HG03432 (cell line): Measurements from ENCODE around the gene GPR150.
A peak's percentile ranks its signal among the peaks of the same experiment; 100 is the strongest.
"Not testable (repeated sequence)": the region's sequence is repeated elsewhere in the genome, so short reads cannot be mapped to it uniquely, and the experiment has no call there.

Source experiments
- ATAC-seq: cut with Tn5 transposase; IDR thresholded peaks from one replicate; pipeline ENCODE4 v1.9.1; 2021; ENCODE audit warnings: mild to moderate bottlenecking, moderate library complexity; ENCODE audit not compliant: unreplicated experiment

GPR150 gene

DNA sequence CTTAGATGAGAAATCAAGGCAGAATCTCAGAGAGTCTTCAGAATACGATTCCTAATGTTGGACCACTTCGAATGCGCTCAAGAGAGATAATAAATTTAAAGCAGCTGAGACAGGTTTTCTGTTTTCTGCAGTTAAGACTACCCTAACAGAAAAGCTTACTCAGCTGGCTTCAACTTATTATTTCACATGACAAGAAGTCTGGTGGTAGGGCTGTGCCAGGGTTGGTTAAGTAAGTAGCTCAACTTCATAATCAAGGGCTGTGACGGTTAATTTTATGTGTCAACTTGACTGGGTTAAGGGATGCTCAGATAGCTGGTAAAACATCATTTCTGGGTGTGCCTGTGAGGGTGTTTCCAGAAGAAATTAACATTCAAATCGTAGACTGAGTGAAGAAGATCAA is 3.8 kb downstream of the GPR150 start:
- no peak for ATAC-seq

DNA sequence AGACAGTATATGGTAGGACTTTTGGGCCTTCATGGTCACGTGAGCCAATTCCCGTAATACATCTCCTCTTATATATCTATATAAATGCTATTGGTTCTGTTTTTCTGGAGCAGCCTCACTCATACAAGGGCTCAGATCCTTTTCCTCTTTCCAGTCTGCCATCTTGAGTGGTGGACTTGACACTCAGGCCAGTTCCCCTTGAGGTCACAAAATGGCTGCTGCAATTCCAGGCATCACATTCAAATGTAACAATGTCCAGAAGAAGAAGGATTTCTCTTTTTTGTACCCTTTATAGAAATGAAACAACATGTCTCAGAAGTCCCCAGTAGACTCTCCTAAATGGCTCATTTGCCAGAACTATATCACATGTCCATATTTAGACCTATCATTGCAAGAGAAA is 4.5 kb downstream of the GPR150 start:
- no peak for ATAC-seq

DNA sequence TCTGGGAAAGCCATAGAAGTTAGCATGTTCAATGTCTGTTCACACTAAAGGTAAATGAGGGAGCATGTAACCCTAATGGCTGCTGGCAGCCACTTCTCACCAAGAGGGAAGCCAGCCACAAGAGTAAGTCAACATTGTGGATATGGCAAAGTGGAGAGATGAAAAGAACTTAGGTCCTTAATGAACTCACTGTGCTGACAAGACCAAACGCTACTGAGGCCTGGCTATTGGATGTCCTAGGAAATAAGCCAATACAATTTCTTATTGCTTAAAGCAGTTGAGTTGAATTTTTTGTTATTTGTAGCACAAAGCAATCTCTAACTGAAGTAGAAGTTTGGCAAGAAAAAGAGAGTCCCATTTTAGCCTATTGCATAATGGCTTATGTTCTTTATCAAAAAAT is 6.8 kb downstream of the GPR150 start:
- no peak for ATAC-seq

DNA sequence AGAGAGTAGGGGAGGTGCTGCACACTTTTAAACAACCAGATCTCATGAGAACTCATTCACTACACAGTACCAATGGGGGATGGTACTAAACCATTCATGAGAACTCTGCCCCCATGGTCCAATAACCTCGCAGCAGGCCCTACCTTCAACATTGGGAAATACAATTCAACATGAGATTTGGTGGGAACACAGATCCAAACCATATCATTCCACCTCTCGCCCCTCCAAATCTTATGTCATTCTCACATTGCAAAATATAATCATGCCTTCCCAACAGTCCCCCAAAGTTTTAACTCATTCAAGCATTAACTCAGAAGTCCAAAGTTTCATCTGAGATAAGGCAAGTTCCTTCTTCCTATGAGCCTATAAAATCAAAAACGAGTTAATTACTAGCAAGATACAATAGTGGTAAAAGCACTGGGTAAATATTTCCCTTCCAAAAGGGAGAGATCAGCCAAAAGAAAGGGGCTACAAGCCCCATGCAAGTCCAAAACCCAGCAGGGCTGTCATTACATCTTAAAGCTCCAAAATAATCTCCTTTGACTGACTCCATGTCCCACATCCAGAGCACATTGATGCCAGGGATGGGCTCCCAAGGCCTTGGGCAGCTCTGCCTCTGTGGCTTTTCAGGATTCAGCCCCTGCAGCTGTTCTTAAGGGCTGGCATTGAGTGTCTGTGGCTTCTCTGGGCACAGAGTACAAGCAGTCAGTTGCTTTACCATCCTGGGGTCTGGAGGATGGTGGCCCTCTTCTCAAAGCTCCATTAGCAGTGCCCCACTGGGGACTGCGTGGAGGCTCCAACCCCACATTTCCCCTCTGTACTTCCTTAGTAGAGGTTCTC is 8.3 kb downstream of the GPR150 start:
- ATAC-seq: no peak

DNA sequence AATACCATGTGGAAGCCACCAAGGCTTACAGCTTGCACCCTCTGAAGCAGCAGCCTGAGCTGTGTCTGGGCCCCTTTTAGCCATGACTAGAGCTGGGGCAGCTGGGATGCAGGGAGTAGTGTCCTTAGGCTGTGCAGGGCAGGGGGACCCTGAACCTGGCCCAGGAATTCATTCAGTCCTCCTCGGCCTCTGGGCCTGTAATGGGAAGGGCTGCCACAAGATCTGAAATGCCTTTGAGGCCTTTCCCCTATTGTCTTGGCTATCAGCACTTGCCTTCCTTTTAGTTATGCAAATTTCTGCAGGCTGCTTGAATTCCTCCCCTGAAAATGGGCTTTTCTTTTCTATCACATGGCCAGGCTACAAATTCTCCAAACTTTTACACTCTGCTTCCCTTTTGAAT is 9.0 kb downstream of the GPR150 start:
- no peak for ATAC-seq

DNA sequence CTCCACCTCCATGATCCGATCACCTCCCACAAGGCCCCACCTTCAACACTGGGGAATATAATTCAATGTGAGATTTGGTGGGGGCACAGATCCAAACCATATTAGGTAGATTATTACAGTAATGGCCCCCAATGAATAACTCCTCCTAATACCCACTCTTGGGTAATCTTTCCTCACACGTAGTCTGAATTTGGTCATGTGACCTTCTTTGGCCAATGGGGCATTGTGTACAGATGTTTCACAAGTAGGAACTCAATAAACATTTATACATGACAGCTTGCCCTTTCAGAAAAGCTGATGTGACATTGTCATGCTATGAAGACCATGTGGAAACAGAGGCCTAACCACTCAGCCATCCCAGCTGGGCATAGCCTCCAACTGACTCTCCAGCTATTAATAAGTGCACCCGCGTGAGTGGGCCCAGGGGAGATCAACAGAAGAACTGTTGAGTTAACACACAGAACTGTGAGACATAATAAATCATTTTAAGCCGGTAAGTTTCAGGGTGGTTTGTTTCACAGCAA is 10.6 kb downstream of the GPR150 start:
- no peak for ATAC-seq

DNA sequence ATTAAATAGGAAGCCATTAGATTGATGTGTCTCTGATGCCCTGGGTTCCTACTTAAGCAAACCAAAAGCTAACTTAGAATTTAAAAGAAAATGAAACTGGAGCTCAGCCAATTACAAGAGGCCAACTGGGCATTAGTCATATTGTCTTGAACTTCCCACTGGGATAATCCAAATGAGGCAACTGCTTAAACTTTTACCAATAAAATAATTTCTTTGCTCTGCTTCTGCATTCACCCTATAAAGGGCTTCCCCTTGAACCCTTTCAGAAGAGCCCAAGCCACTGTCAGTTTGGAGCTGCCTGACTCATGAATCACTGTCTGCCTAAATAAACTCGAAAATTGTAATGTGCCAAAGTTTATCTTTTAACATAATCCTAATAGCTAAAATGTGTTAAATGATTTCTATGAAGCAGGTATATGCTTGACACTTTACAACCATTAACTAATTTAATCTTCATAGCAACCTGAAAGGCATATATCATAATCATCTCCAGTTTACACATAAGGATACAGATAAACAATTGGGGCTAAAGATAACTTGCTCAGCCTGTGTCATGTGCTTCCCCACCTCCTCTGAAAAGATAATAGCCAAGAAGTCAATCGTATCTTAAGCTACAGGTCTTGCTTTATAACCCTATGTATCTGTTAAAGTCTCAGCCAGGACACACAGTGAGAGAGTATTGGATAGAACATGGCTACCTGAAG is 11.5 kb downstream of the GPR150 start:
- ATAC-seq: peak; percentile 7

DNA sequence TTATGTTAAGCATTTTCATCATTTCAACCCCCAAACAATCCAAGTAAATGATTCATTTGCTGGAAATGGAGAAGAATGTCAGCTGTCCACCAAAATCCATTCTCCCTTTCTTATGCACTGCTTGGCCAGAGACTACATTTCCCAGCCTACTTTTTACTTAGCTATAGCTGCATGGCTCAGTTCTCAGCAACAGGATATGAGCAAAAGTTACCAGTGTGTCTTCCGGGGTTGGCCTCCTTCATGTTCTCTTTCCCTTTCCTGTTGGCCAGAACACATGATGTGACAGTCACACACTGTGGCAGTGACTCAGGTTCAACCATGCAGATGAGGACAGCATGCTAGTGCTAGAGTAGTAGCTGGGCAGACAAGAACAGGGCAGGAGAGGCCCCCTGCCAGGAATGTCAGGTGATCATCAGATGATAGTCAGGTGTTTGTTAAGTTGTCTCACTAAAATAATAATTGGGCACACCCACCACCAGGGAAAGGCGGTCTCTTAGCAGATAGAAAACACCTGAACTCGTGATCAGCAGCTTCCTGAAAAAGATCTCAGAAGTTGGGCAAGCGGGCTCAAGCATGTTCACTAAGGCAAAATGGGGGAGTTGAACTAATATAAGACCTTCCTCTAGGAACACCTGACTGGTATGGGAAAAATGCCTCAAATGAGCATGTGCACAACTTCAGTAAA is 12.2 kb downstream of the GPR150 start:
- ATAC-seq: peak; percentile 94

DNA sequence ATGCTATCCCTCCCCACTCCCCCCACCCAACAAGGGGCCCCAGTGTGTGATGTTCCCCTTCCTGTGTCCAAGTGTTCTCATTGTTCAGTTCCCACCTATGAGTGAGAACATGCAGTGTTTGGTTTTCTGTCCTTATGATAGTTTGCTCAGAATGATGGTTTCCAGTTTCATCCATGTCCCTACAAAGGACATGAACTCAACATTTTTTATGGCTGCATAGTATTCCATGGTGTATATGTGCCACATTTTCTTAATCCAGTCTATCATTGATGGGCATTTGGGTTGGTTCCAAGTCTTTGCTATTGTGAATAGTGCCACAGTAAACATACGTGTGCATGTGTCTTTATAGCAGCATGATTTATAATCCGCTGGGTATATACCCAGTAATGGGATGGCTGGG is 13.1 kb downstream of the GPR150 start:
- not testable (repeated sequence) for ATAC-seq

DNA sequence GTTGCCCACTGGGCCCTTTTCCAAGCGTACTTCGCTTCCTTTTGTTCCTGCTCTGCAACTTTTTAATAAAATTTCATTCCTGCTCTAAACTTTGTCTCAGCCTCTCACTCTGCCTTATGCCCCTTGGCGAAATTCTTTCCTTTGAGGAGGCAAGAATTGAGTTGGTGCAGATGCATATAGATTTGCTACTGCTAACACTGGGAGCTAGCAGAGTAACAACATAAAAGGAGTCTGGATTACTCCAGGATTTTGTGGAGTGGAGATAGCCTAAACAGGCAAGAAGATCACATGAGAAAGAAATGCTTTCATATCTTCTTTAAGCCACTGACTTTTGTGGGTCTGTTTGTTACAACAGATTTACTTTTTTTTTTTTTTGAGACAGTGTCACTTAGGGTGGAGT is 13.8 kb downstream of the GPR150 start:
- ATAC-seq: no peak

DNA sequence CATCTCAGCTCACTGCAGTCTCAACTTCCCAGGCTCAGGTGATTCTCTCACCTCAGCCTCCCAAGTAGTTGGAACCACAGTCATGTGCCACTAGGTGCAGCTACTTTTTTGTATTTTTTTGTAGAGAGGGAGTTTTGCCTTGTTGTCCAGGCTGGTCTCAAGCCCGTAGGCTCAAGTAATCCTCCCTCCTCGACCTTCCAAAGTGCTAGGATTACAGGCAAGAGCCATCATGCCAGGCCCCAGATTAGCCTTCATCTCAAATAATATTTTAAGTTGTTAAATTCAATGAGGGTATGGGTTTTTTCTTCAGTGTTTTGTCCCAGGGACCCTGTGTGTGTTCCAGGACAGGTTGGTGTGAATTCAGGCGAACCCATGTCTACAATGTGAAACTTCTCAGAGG is 14.2 kb downstream of the GPR150 start:
- no peak for ATAC-seq

DNA sequence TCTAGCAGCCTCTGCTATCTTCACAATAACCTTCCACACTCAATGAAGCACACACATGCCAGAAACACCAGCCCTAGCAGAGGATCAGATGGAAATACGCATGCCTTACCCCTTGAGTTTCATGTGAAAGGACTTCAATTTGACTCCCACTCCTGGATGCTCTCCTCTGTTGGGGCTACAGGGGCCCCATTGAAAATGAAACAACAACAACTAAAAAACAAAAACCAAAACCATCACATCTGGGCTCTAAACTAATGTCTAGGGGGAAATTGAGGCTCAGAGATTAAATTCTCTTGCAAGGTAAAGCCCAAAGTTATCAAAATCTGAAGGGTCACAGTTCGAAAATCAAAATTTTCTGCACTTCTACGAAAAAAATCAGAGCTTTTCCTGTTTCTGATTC is 18.7 kb downstream of the GPR150 start:
- no peak for ATAC-seq

DNA sequence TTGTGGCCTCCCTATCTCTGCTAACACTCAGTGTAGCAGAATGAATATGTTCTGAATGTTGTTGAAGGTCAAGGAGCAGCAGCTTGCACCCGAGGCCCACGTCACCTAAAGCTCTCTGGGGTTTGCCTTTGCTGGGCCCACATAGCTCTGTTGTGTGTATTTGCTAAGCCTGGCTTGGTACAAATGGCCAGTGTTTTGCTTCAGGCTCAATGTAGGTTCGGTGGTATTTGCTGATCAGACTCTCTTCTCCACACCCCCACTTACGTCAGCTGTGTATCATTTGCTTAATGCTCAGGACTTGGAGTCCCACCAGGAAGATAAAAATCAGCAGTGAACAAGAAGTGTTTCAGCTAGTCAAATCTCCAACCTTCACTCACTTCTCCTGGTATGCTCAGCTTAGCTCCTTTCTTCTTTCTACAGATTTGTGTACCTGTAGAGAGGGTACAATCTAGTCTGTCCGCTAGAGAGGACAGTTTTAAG is 21.9 kb downstream of the GPR150 start:
- ATAC-seq: no peak

DNA sequence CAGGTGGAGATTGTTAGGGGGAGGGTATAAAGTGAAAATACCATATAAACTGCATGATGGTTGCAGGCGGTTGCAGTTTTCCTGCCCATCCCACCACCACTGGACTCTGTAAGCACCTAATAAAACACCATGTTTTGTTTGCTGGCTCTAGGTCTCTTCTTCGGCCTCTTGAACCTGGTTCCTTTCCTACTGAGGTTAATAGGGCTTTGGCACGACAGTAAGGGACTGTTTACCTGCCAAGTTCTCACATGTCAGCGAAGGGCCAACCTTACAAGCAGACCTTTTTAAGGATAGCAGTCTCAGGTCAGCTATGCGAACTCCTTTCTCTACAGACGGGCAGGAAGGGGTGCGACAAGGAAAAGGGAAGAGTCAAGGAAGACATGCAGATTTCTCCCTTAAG is 23.3 kb downstream of the GPR150 start:
- no peak for ATAC-seq

DNA sequence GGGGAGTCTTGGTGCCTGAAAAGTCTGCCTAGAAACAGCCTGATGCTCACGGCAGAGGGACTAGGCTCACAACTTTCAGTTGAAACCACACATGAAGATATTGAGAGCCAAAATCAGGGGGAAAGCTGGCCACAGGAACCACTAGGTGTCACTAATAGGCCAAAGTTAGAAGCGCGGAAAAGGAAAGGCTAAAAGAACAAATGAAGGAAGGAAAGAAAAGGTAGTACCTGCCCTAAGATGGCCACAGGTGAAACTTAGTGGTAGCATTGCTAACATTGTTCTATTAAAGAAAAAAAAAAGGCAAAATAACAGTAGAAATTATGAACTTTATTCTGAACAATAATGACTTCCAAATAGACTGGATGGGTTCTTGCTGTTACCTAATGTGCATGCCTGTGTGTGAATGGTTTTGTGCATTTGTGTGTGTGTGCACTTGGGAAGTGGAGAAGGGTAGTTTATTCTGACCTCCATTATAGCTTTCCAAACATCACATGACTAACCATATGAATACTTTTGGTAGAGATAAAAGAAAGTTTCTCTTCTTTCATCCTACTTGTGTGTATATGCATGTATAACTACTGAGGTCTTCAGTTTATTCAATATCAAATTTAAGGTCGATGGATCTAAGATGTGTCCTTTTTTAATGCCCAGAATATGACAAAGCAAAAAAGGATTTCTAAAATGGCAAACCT is 24.6 kb downstream of the GPR150 start:
- ATAC-seq: peak; percentile 41

DNA sequence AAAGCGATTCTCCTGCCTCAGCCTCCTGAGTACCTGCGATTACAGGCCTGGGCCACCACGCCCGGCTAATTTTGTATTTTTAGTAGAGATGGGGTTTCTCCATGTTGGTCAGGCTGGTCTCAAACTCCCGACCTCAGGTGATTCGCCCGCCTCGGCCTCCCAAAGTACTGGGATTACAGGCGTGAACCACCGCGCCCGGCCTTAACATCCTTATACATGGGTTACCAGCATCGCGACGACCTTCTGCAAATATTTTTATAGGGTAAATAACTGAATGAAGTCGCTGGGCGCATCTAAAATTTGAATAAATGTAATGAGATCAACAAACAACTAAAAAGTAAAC is 26.3 kb downstream of the GPR150 start:
- ATAC-seq: not testable (repeated sequence)

DNA sequence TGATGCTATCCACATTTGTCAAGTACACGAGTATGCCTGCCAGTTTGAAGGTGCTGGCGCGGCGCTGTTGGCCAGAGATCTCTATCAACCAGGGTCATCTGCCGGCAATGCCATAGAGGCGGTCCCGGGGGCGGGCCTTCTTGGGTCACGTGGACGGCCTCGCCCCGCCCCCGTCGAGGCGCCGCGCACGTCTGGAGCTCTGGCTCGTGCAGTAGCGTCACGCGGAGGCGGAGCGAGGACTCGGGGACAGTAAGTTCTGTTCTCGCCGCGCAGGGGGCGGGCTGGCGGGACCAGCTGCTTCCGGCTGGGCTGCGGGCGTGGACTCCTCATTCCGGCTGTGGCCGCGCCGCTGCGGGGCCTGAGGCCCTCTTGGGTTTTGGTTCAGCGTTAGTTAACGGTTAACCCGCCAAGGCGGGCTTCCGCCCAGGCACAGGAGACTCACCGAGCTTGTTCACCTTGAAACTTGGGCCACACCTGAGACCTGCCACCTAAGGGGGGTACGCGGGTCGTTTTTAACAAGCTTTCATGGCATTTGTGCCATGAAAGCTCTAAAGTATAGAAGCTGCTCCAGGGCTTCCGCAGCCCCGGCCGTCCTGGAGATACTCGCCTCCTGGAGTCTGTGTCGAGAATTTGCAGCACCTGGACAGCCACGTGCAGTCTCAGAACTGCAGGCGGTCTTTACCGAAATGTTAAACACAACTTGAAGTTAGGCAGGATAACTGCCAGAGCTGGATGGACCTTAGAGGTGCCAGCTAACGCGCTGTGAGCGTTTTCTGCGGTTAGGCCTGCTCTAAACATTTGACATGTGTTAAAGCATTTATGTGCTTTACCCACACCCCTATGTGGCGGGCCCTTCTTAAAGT is 26.9 kb downstream of the GPR150 start, which contains the start of gene RFESD:
RFESD (plus strand) TSS at position 209 of the 863 bp plus-strand sequence. CDS start 5,495 bp downstream, outside the sequence.
- peak; percentile 99 for ATAC-seq

DNA sequence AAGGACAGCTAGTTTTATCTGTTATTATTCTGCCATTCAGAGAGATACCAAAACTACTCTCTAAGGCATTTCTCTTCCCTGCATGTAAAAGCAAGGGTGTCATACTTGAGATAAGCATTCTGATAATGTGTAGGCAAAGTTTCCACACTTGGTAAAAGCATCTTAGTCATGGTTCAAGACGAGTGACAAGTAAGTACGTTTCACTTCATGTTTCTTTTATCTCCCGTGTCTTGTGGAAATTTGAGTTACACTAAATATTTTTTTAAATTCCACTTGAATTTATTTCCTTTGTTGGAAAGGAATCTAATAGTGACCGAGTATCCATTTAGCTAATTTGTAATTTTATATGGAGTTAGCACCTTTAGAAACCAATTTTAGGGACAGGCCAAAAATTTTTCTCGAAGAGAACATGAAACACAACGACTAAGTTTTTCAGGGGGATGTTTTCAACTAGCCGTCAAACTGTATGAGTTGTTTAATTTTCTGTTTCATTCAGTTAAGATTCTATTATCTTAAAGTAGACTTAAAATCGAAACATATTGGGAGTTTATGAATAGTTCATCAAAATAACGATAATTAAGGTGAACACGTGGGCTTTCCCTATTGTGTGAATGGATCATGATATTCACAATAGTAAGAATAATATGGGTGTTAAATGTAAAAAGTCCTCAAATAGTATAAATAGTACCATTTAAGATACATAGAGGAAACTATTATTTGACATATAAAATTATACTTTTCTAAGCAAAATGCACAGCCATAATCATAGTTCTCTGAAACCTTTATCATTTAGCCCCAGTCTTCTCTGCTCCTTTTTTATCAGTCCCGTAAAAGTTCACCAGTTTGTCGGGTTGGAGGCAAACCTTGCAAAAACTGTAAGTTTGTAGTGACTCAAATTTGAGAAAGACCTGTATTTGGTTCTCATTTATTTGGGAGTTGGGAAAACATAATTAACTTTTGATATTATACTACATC is 28.3 kb downstream of the GPR150 start:
- ATAC-seq: no peak

DNA sequence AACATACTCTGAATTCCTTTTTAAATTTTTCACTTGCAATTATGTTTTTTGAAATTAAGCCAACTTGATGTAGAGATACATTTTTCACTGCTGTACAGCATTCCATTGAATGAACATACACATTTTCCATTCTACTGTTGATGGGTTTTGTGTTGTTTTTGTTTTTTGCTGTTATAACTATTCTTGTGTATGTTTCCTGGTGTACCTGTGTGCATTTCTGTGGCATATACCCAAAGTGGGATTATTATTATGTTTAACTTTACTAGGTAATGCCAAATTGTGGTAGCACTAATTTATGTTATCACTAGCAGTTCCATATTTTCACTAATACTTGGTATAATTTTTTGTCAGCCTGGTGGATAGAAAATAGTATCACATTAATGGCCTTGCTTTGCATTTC is 29.4 kb downstream of the GPR150 start:
- ATAC-seq: no peak
